Measurements from ENCODE around the gene HS3ST3A1. TPM values are rescaled to one million over a fixed set of nuclear protein-coding genes. Genes with fewer than 3 reads are reported as not detected.

The HS3ST3A1 gene
- total and polyA plus RNA-seq, 2 of the 4 experiments (the other 2 are of a cell fraction), result 8.8 to 9.0 TPM

GRCh38 chr17:13491491-13491890 is 110.2 kb downstream of the HS3ST3A1 start:
- in situ Hi-C loops (cut with MboI; ENCODE audit: low sequenced_read_pairs) (no loop called here), intact Hi-C loops (cut with micrococcal nuclease) (no loop called here), dilution Hi-C loops (cut with HindIII; ENCODE audit: low sequenced_read_pairs, unreplicated experiment) (no loop called here)
- Histone ChIP-seq H3K4me2 (ENCODE audit: low read depth, low read length) (no peak overlapping the region), H2AFZ (replicated peaks; ENCODE audit: low read length, poor library complexity) (no peak overlapping the region), H4K8ac (ENCODE audit: low read depth in 2 of 2, low read length in 2 of 2) (peak overlapping the region in 1 of 2 experiments; percentile 15; a peak in 1 of 4 replicates), H3K4ac (ENCODE audit: low read depth, low read length) (no peak overlapping the region), H2BK5ac (ENCODE audit: low read depth, low read length, poor library complexity, severe bottlenecking) (no peak overlapping the region), H3K79me1 (ENCODE audit: low read depth in 1 of 2, low read length in 2 of 2) (peaks cover 7 to 20% of the 10 kb centered on the region in 2 experiments; a peak in 3 of 4 replicates), H2AK9ac (replicated peaks; ENCODE audit: low read depth, low read length, poor library complexity) (no peak overlapping the region), H2AK5ac (ENCODE audit: low read depth, low read length) (no peak overlapping the region), H4K5ac (ENCODE audit: low read depth, low read length) (no peak overlapping the region), H3K36me3 (ENCODE audit: control insufficient read depth, insufficient read depth, low read length) (no peaks in the 10 kb centered on the region), H3K4me1 (ENCODE audit: control insufficient read depth, insufficient read depth, low read length) (0 out of 2 replicates have a peak, but pooled peaks cover 2% of the 10 kb centered on the region), H3K18ac (ENCODE audit: low read depth, low read length) (no peak overlapping the region), H3K14ac (replicated peaks; ENCODE audit: low read depth, low read length) (no peak overlapping the region), H3K4me3 (ENCODE audit: insufficient read depth, low read depth, low read length) (no peak overlapping the region), H2BK15ac (ENCODE audit: low read depth, low read length) (no peak overlapping the region), H3K9me3 (ENCODE audit: control insufficient read depth, insufficient read depth, low read length) (no peaks in the 10 kb centered on the region), H3K9me1 (ENCODE audit: insufficient read depth, low read length) (no peaks in the 10 kb centered on the region), H2BK120ac (ENCODE audit: low read depth, low read length) (no peak overlapping the region; the same call in 1 of the 2 replicates), H3K27ac (ENCODE audit: insufficient read depth, low read length) (no peak overlapping the region), H4K20me1 (ENCODE audit: insufficient read depth, low read length) (no peaks in the 10 kb centered on the region), H3K23ac (ENCODE audit: low read depth, low read length) (no peak overlapping the region), H3K9ac (ENCODE audit: low read depth, low read length) (no peak overlapping the region), H3K27me3 (ENCODE audit: control insufficient read depth, insufficient read depth, low read length) (no peaks in the 10 kb centered on the region), H4K91ac (ENCODE audit: insufficient read depth, low read depth, low read length) (no peak overlapping the region), H2BK20ac (ENCODE audit: low read depth, low read length) (no peak overlapping the region), H3K56ac (ENCODE audit: extremely low read depth, insufficient read depth, low read length) (no peak overlapping the region)
- WGBS, 2 experiments (ENCODE audit: extremely low coverage in 2 of 2, insufficient read length in 1 of 2), result no CpG with 5 or more reads among the region's 1 CpG
- ATAC-seq (ENCODE audit: low read depth), result no peak
- BruUV-seq (replicated peaks), result no TSS peak
- no peak for TF ChIP-seq FOS (IDR thresholded peaks at IDR 0.05; ENCODE audit: low read depth, low read length)
- TF ChIP-seq RAD21 (IDR thresholded peaks at IDR 0.05; ENCODE audit: low read length), result no peak
- no peak for TF ChIP-seq BHLHE40 (IDR thresholded peaks at IDR 0.05; ENCODE audit: low read depth, low read length)
- no peak for TF ChIP-seq ELK1 (IDR thresholded peaks at IDR 0.05; ENCODE audit: borderline replicate concordance, low read depth, low read length)
- TF ChIP-seq MAZ (IDR thresholded peaks at IDR 0.05; ENCODE audit: borderline replicate concordance, low read depth, low read length), result no peak
- TF ChIP-seq POLR2A (IDR thresholded peaks at IDR 0.05; ENCODE audit: low read depth, low read length), result no peak
- TF ChIP-seq CEBPB (IDR thresholded peaks at IDR 0.05; ENCODE audit: low read depth, low read length), result no peak
- no peak for TF ChIP-seq MXI1 (IDR thresholded peaks at IDR 0.05; ENCODE audit: borderline replicate concordance, low read depth, low read length)
- TF ChIP-seq RFX5 (IDR thresholded peaks at IDR 0.05; ENCODE audit: low read depth, low read length), result no peak
- POLR2A ChIA-PET (ENCODE audit: unreplicated experiment), result no interaction called here
- DNase-seq, result no peak
- CTCF ChIA-PET, result interaction anchor here (0.9 kb wide), 1 partner anchor 13 kb away, joined by 3 read pairs; no protein-coding TSS in a partner anchor
